Adipocyte (in vitro differentiated cells): ENCODE measurements around the gene CCR6.
"Not testable (repeated sequence)": the region's sequence is repeated elsewhere in the genome, so short reads cannot be mapped to it uniquely, and the experiment has no call there.

Experiments used
- DNase-seq: peaks from one replicate; pipeline ENCODE4 v3.0.0-alpha.2; 2015; ENCODE audit warnings: low read depth
- H3K27me3 ChIP-seq: replicated peaks from 2 replicates; pipeline ENCODE4 v1.7.0; 2013; ENCODE audit warnings: mild to moderate bottlenecking, low read length, moderate library complexity; ENCODE audit not compliant: control insufficient read depth, insufficient read depth
- H3K36me3 ChIP-seq: 2 replicates; pipeline ENCODE4 v1.7.0; 2013; ENCODE audit warnings: low read length, mild to moderate bottlenecking, moderate library complexity; ENCODE audit not compliant: control insufficient read depth, insufficient read depth, severe bottlenecking
- H3K4me1 ChIP-seq: 2 replicates; pipeline ENCODE4 v1.7.0; 2013; ENCODE audit warnings: mild to moderate bottlenecking, low read length, moderate library complexity; ENCODE audit not compliant: control insufficient read depth, insufficient read depth
- H3K4me3 ChIP-seq: 2 replicates; pipeline ENCODE4 v1.7.0; 2013; ENCODE audit warnings: mild to moderate bottlenecking, low read length, moderate library complexity
- H3K9ac ChIP-seq: 2 replicates; pipeline ENCODE4 v1.7.0; 2013; ENCODE audit warnings: mild to moderate bottlenecking, low read length, moderate library complexity
- H3K9me3 ChIP-seq: 2 replicates; pipeline ENCODE4 v1.7.0; 2013; ENCODE audit warnings: mild to moderate bottlenecking, low read length, moderate library complexity; ENCODE audit not compliant: control insufficient read depth

CCR6 gene

DNA sequence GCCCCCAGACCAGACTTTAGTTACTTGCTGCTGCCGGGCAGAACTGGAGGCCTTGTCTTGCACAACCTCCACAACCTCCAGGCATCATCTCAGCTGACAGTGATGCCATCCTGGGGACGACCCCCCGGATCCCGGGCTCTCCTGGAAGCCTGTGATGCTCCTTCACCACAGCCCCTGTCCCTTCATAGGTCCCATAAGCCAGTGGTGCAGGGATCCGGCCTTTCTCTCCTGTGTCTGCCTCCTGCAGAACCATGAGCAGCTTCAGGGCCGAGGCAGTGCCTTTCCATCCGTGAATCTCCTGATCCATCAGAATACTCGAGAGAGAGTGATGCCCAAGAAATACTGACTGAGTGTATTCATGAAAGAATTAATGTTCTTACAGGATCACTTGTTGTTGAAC lies 57.2 kb downstream of the CCR6 start:
- not testable (repeated sequence) for H3K27me3 ChIP-seq, H3K4me1 ChIP-seq, H3K9ac ChIP-seq, H3K36me3 ChIP-seq, H3K4me3 ChIP-seq, H3K9me3 ChIP-seq, DNase-seq

GRCh38 chr6:167181351-167181750 lies 58.5 kb downstream of the CCR6 start:
- not testable (repeated sequence) for H3K9me3 ChIP-seq, H3K4me1 ChIP-seq, H3K4me3 ChIP-seq, DNase-seq, H3K9ac ChIP-seq, H3K36me3 ChIP-seq, H3K27me3 ChIP-seq

GRCh38 chr6:167182913-167183314 lies 60.0 kb downstream of the CCR6 start:
- DNase-seq, H3K4me1 ChIP-seq, H3K4me3 ChIP-seq, H3K36me3 ChIP-seq, H3K9me3 ChIP-seq, H3K27me3 ChIP-seq, H3K9ac ChIP-seq: not testable (repeated sequence)

GRCh38 chr6:167185101-167185500 lies 62.2 kb downstream of the CCR6 start:
- not testable (repeated sequence) for H3K9ac ChIP-seq, H3K4me3 ChIP-seq, H3K4me1 ChIP-seq, DNase-seq, H3K9me3 ChIP-seq, H3K36me3 ChIP-seq, H3K27me3 ChIP-seq

DNA sequence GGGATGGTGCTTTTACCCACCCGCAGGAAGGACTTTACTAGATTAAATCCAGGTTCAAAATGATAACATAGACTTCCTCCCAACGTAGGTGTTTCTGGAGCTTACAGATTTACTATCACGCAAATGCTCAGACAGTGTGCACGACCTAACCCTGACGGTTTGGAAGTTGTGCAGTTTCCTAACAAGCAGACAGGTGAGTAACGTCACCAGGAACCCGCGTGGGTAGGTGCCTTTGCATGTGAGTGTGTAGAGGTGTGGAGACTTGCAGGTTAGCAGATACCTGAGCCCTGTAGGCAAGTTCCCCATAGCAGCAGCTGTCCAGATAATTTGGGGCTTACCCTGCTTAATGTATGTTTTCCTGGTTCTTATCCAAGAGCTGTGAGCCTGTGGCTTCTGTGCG lies 64.4 kb downstream of the CCR6 start:
- not testable (repeated sequence) for H3K4me3 ChIP-seq, H3K27me3 ChIP-seq, H3K9me3 ChIP-seq, H3K4me1 ChIP-seq, H3K9ac ChIP-seq, H3K36me3 ChIP-seq, DNase-seq
